ENCODE results near the gene NOL12.
"Not testable (repeated sequence)": the region's sequence is repeated elsewhere in the genome, so short reads cannot be mapped to it uniquely, and the experiment has no call there.

The NOL12 gene

GRCh38 chr22:37713761-37714160 is 27.6 kb downstream of the NOL12 start:
- no peak for DNase-seq (ENCODE audit: low read depth in 2 of 2)

- no peak for DNase-seq (ENCODE audit: low read depth in 2 of 2)
Measured at GRCh38 chr22:37714634-37715033, 28.5 kb downstream of the NOL12 start.

GRCh38 chr22:37715760-37716159 is 29.6 kb downstream of the NOL12 start:
- DNase-seq (ENCODE audit: low read depth in 2 of 2): no peak

GRCh38 chr22:37716708-37717107 is 30.6 kb downstream of the NOL12 start:
- no peak for DNase-seq (ENCODE audit: low read depth in 2 of 2)

- DNase-seq (ENCODE audit: low read depth in 2 of 2): not testable (repeated sequence)
Measured at GRCh38 chr22:37717235-37717634, 31.1 kb downstream of the NOL12 start.

- DNase-seq (ENCODE audit: low read depth in 2 of 2): not testable (repeated sequence)
Measured at GRCh38 chr22:37717746-37718305, 31.7 kb downstream of the NOL12 start.

- no peak for DNase-seq (ENCODE audit: low read depth in 2 of 2)
Measured at GRCh38 chr22:37725551-37726240, 39.6 kb downstream of the NOL12 start.

GRCh38 chr22:37726241-37726887 is 40.2 kb downstream of the NOL12 start:
- DNase-seq (ENCODE audit: low read depth in 2 of 2): no peak

- DNase-seq (ENCODE audit: low read depth in 2 of 2): no peak
Measured at GRCh38 chr22:37728620-37729019, 42.5 kb downstream of the NOL12 start.

- DNase-seq (ENCODE audit: low read depth in 2 of 2): no peak
Measured at GRCh38 chr22:37731804-37732471, 45.8 kb downstream of the NOL12 start.

GRCh38 chr22:37732699-37733607 is 46.8 kb downstream of the NOL12 start:
- no peak for DNase-seq (ENCODE audit: low read depth in 2 of 2)

- no peak for DNase-seq (ENCODE audit: low read depth in 2 of 2)
Measured at GRCh38 chr22:37733625-37734401, 47.7 kb downstream of the NOL12 start.

GRCh38 chr22:37734402-37734700 is 48.2 kb downstream of the NOL12 start:
- no peak for DNase-seq (ENCODE audit: low read depth in 2 of 2)

- no peak for DNase-seq (ENCODE audit: low read depth in 2 of 2)
Measured at GRCh38 chr22:37734964-37735451, 48.9 kb downstream of the NOL12 start.

GRCh38 chr22:37739035-37739434 is 52.9 kb downstream of the NOL12 start:
- DNase-seq (ENCODE audit: low read depth in 2 of 2): no peak

GRCh38 chr22:37739611-37740049 is 53.5 kb downstream of the NOL12 start:
- DNase-seq (ENCODE audit: low read depth in 2 of 2): no peak

- no peak for DNase-seq (ENCODE audit: low read depth in 2 of 2)
Measured at GRCh38 chr22:37740455-37741311, 54.5 kb downstream of the NOL12 start.

GRCh38 chr22:37741312-37741795 is 55.2 kb downstream of the NOL12 start:
- no peak for DNase-seq (ENCODE audit: low read depth in 2 of 2)

- DNase-seq (ENCODE audit: low read depth in 2 of 2): no peak
Measured at GRCh38 chr22:37742376-37743171, 56.4 kb downstream of the NOL12 start.
